Neural progenitor cell (in vitro differentiated cells): ENCODE results near the gene KRT82.

Experiments used
- EZH2 ChIP-seq: fragments of 200-600 bp; sonication (generic); IDR thresholded peaks from 2 replicates; pipeline ENCODE4 v1.6.1; 2017; ENCODE audit warnings: antibody characterized with exemption, mild to moderate bottlenecking, moderate library complexity
- TF ChIP-seq, protein P1 (sequence below): fragments of 200-600 bp; sonication (generic); IDR thresholded peaks from 2 replicates; pipeline ENCODE4 v1.5.1; 2017; ENCODE audit warnings: antibody characterized with exemption, mild to moderate bottlenecking

GRCh38 chr12:52411815-52412214 is 5.7 kb upstream of the KRT82 start:
- TF ChIP-seq, protein P1, sequence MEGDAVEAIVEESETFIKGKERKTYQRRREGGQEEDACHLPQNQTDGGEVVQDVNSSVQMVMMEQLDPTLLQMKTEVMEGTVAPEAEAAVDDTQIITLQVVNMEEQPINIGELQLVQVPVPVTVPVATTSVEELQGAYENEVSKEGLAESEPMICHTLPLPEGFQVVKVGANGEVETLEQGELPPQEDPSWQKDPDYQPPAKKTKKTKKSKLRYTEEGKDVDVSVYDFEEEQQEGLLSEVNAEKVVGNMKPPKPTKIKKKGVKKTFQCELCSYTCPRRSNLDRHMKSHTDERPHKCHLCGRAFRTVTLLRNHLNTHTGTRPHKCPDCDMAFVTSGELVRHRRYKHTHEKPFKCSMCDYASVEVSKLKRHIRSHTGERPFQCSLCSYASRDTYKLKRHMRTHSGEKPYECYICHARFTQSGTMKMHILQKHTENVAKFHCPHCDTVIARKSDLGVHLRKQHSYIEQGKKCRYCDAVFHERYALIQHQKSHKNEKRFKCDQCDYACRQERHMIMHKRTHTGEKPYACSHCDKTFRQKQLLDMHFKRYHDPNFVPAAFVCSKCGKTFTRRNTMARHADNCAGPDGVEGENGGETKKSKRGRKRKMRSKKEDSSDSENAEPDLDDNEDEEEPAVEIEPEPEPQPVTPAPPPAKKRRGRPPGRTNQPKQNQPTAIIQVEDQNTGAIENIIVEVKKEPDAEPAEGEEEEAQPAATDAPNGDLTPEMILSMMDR = no peak
- TF ChIP-seq EZH2 = no peak
